ENCODE data around the gene NPC2. TPM values are rescaled to one million over a fixed set of nuclear protein-coding genes. Genes with fewer than 3 reads are reported as not detected.

NPC2 gene
- total and polyA plus RNA-seq, 9 of the 15 experiments (the other 6 are each of a cell fraction or from before 2014, with no cell fraction given), result 16.6 to 74.1 (median 32.6) TPM

GRCh38 chr14:74486164-74486563, 6.9 kb downstream of the NPC2 start (continued):
- TF ChIP-seq ZBTB43 (CRISPR knock-in tag; IDR thresholded peaks at IDR 0.05), result no peak
- TF ChIP-seq CREB5 (CRISPR knock-in tag; IDR thresholded peaks at IDR 0.05), result no peak
- TF ChIP-seq KDM5B (IDR thresholded peaks at IDR 0.05; ENCODE audit: insufficient replicate concordance, low read depth, low read length), result no peak
- TF ChIP-seq CBX2 (IDR thresholded peaks at IDR 0.05; ENCODE audit: insufficient read depth, low read length, poor library complexity, severe bottlenecking), result no peak
- no peak for TF ChIP-seq ZNF695 (CRISPR knock-in tag; IDR thresholded peaks at IDR 0.05)
- TF ChIP-seq TAF9B (IDR thresholded peaks at IDR 0.05; ENCODE audit: partially characterized antibody), result no peak
- no peak for TF ChIP-seq ZNF79 (CRISPR knock-in tag; IDR thresholded peaks at IDR 0.05; ENCODE audit: low read depth)
- no peak for TF ChIP-seq BRCA1 (IDR thresholded peaks at IDR 0.05)
- no peak for TF ChIP-seq BRCA1 (CRISPR knock-in tag; IDR thresholded peaks at IDR 0.05)

GRCh38 chr14:74483321-74483720, 9.8 kb downstream of the NPC2 start:
- intact Hi-C loops (cut with micrococcal nuclease) (no loop called here), in situ Hi-C loops (cut with MboI) (no loop called here)
- H3K4me2 ChIP-seq (ENCODE audit: insufficient read depth, low read length), result no peak overlapping the region
- H3K9me1 ChIP-seq (ENCODE audit: control insufficient read depth, insufficient read depth, low read length), result no peaks in the 10 kb centered on the region
- ChIA-PET CTCF (ENCODE audit: low intra/inter-chr PET ratio) (no interaction called here), POLR2A (no interaction called here)
- no peak overlapping the region for H2AFZ ChIP-seq (ENCODE audit: low read depth, low read length)
- no peaks in the 10 kb centered on the region for H3K36me3 ChIP-seq (ENCODE audit: control insufficient read depth, insufficient read depth, low read length)
- no peaks in the 10 kb centered on the region; the same call in 1 of the 2 replicates for H4K20me1 ChIP-seq (replicated peaks; ENCODE audit: control insufficient read depth, insufficient read depth, low read length)
- no peaks in the 10 kb centered on the region for H3K4me1 ChIP-seq (replicated peaks in 1 of 2; ENCODE audit: control insufficient read depth in 2 of 2, insufficient read depth in 2 of 2, low read length in 2 of 2)
- no TSS peak for BruUV-seq (replicated peaks)
- ATAC-seq (no peak), FAIRE-seq (no peak), DNase-seq (ENCODE audit: extremely low read depth in 1 of 4, low spot score in 3 of 4) (no peak)
- no peak overlapping the region for H3K9ac ChIP-seq (ENCODE audit: insufficient read depth in 1 of 2, low read depth in 2 of 2, low read length in 2 of 2)
- H3K79me2 ChIP-seq (ENCODE audit: control insufficient read depth, insufficient read depth, low read length), result no peaks in the 10 kb centered on the region
- H3K9me3 ChIP-seq (replicated peaks; ENCODE audit: control insufficient read depth, insufficient read depth, low read depth, low read length), result no peaks in the 10 kb centered on the region
- H3K27me3 ChIP-seq (ENCODE audit: control insufficient read depth in 2 of 2, insufficient read depth in 2 of 2, low read length in 2 of 2), result no peaks in the 10 kb centered on the region
- H3K27ac ChIP-seq (ENCODE audit: extremely low read depth, low read depth, low read length), result no peak overlapping the region
- no peak overlapping the region for H3K4me3 ChIP-seq
- TF ChIP-seq HNRNPK (IDR thresholded peaks at IDR 0.05; ENCODE audit: low read depth, low read length, poor library complexity, severe bottlenecking) (no peak), SAFB (IDR thresholded peaks at IDR 0.05; ENCODE audit: borderline replicate concordance, low read depth, low read length) (no peak), HNRNPUL1 (IDR thresholded peaks at IDR 0.05; ENCODE audit: low read length) (no peak), CBX2 (IDR thresholded peaks at IDR 0.05; ENCODE audit: insufficient read depth, low read length, poor library complexity, severe bottlenecking) (no peak), ARHGAP35 (IDR thresholded peaks at IDR 0.05; ENCODE audit: partially characterized antibody) (no peak), NFRKB (IDR thresholded peaks at IDR 0.05; ENCODE audit: low read depth) (no peak), NR4A1 (CRISPR knock-in tag; IDR thresholded peaks at IDR 0.05) (no peak), NR4A1 (tag; IDR thresholded peaks at IDR 0.05) (no peak), ZHX1 (conservative IDR thresholded peaks at IDR 0.05; ENCODE audit: low read length) (no peak), SNIP1 (IDR thresholded peaks at IDR 0.05; ENCODE audit: low read depth) (no peak), NFE2 (IDR thresholded peaks at IDR 0.05; ENCODE audit: low read depth) (no peak)

All from K562 (cell line).